HepG2 (cell line): ENCODE measurements around the gene KRT79.

ENCODE experiments used
- MAFK ChIP-seq, 2 experiments: IDR thresholded peaks in 1 of 2; conservative IDR thresholded peaks in 1 of 2; 2 replicates each; pipeline ENCODE4 v1.6.1; 2011; ENCODE audit warnings: improper control_type of control experiment in 2 of 2, low read length in 2 of 2
- TGIF2 ChIP-seq: IDR thresholded peaks from 2 replicates; pipeline ENCODE4 v1.6.1; 2016; ENCODE audit warnings: control low read depth, missing compliant biosample characterization
- YY1 ChIP-seq: IDR thresholded peaks from 2 replicates; pipeline ENCODE4 v1.6.1; 2011; ENCODE audit warnings: low read length, low read depth, moderate library complexity, mild to moderate bottlenecking; ENCODE audit not compliant: insufficient read depth, insufficient replicate concordance
- ZNF138 ChIP-seq: sonication (generic); formaldehyde crosslinking; IDR thresholded peaks from 2 replicates; pipeline ENCODE4 v1.5.0; 2020; ENCODE audit warnings: mild to moderate bottlenecking, low read depth, missing genetic modification reagents

- TF ChIP-seq TGIF2 (CRISPR knock-in tag) (no peak), MAFK (conservative IDR thresholded peaks at IDR 0.05 in 1 of 2, IDR thresholded peaks at IDR 0.05 in 1 of 2; ENCODE audit: low read length in 2 of 2) (no peak), ZNF138 (no peak), YY1 (no peak)
These were observed 36.6 kb downstream of the KRT79 start for GRCh38 chr12:52797529-52797894.
